ENCODE measurements around the gene FARS2. TPM values are rescaled to one million over a fixed set of nuclear protein-coding genes. Genes with fewer than 3 reads are reported as not detected.

FARS2 gene
- total and polyA plus RNA-seq, 2 of the 13 experiments (the other 11 are each of a cell fraction or from before 2014, with no cell fraction given) = 15.4 to 26.0 TPM

DNA sequence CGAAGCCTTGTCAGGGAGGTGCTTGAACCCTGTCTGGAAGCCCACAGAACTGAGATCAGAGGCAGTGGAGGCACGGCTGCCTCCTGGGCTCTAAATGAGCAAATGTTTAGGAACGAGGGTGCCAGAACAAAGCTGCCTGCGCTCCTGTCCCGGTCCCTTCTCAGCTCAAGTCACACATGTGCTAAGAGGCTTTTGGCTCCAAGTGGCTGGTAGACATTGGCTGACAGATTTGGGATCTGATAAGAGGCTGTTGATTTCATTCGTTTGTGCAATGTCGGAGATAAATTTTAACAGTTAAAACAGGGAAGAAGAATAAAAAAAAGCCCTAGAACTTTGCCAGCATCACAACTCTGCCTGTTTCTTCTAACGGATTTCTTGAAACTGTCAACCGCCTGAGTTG lies 553.6 kb downstream of the FARS2 start:
- FAIRE-seq (no peak), DNase-seq (ENCODE audit: low spot score) (no peak), ATAC-seq (no peak)
- BruUV-seq (replicated peaks) = no TSS peak
- H3K4me3 ChIP-seq (replicated peaks in 1 of 3; ENCODE audit: insufficient read depth in 1 of 3, low read depth in 2 of 3, low read length in 3 of 3) = no peak overlapping the region
- H3K79me2 ChIP-seq (ENCODE audit: insufficient read depth, low read length) = no peaks in the 10 kb centered on the region
- ChIA-PET POLR2A (no interaction called here), CTCF (ENCODE audit: low intra/inter-chr PET ratio, low total read pairs) (no interaction called here)
- no peak overlapping the region for H3K27ac ChIP-seq (ENCODE audit: extremely low read length, insufficient read depth, low read length)
- WGBS (ENCODE audit: low lambda C conversion rate) = 14% methylated on average over 9 of the region's 9 CpGs
- intact Hi-C loops (cut with micrococcal nuclease; ENCODE audit: unreplicated experiment) = no loop called here
- no peak overlapping the region for H3K9ac ChIP-seq (ENCODE audit: insufficient read depth, low read depth, low read length)
- no peak overlapping the region for H3K4me2 ChIP-seq (ENCODE audit: low read depth, low read length)
- H3K4me1 ChIP-seq (ENCODE audit: insufficient read depth, low read length) = no peaks in the 10 kb centered on the region
- no peaks in the 10 kb centered on the region for H3K9me3 ChIP-seq (ENCODE audit: low read length)
- in situ Hi-C loops (cut with HindIII; ENCODE audit: extremely low pct_ligation_motif_present, low pct_unique_long_range_greater_than_20kb) = no loop called here
- H4K20me1 ChIP-seq (ENCODE audit: insufficient read depth, low read length) = no peaks in the 10 kb centered on the region
- H3K36me3 ChIP-seq (replicated peaks in 1 of 2; ENCODE audit: control insufficient read depth in 1 of 2, insufficient read depth in 2 of 2, low read length in 2 of 2) = no peaks in the 10 kb centered on the region
- no peak overlapping the region for H2AFZ ChIP-seq (ENCODE audit: low read length)
- TF ChIP-seq ZNF773 (CRISPR knock-in tag; IDR thresholded peaks at IDR 0.05; ENCODE audit: borderline replicate concordance) (no peak), ZNF772 (CRISPR knock-in tag; IDR thresholded peaks at IDR 0.05) (no peak), KLF9 (CRISPR knock-in tag; IDR thresholded peaks at IDR 0.05; ENCODE audit: low read depth) (no peak), ZNF207 (IDR thresholded peaks at IDR 0.05; ENCODE audit: borderline replicate concordance) (no peak), EZH2 (conservative IDR thresholded peaks at IDR 0.05; ENCODE audit: low read depth, low read length) (no peak), ZSCAN29 (CRISPR knock-in tag; conservative IDR thresholded peaks at IDR 0.05) (no peak), TCF7L2 (IDR thresholded peaks at IDR 0.05; ENCODE audit: low read depth, low read length) (no peak)
- TF ChIP-seq, protein P1, sequence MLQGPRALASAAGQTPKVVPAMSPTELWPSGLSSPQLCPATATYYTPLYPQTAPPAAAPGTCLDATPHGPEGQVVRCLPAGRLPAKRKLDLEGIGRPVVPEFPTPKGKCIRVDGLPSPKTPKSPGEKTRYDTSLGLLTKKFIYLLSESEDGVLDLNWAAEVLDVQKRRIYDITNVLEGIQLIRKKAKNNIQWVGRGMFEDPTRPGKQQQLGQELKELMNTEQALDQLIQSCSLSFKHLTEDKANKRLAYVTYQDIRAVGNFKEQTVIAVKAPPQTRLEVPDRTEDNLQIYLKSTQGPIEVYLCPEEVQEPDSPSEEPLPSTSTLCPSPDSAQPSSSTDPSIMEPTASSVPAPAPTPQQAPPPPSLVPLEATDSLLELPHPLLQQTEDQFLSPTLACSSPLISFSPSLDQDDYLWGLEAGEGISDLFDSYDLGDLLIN (CRISPR knock-in tag; IDR thresholded peaks at IDR 0.05; ENCODE audit: borderline replicate concordance) = no peak
- TF ChIP-seq, protein P2, sequence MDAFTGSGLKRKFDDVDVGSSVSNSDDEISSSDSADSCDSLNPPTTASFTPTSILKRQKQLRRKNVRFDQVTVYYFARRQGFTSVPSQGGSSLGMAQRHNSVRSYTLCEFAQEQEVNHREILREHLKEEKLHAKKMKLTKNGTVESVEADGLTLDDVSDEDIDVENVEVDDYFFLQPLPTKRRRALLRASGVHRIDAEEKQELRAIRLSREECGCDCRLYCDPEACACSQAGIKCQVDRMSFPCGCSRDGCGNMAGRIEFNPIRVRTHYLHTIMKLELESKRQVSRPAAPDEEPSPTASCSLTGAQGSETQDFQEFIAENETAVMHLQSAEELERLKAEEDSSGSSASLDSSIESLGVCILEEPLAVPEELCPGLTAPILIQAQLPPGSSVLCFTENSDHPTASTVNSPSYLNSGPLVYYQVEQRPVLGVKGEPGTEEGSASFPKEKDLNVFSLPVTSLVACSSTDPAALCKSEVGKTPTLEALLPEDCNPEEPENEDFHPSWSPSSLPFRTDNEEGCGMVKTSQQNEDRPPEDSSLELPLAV (CRISPR knock-in tag; conservative IDR thresholded peaks at IDR 0.05; ENCODE audit: low read depth) = no peak
- H3K27me3 ChIP-seq (ENCODE audit: control insufficient read depth in 1 of 2, insufficient read depth in 2 of 2, low read length in 2 of 2) = peaks cover 0 to 10% of the 10 kb centered on the region in 2 experiments; a peak in 1 of 5 replicates

Measured in HepG2 (cell line).